Neural cell (in vitro differentiated cells): ENCODE data around the gene EVPLL.
"Not testable (repeated sequence)": the region's sequence is repeated elsewhere in the genome, so short reads cannot be mapped to it uniquely, and the experiment has no call there.

ENCODE experiments used
- EZH2 ChIP-seq: fragments of 200-600, 300-800 bp; shearing (Covaris generic), sonication (generic); IDR thresholded peaks from 2 replicates; pipeline ENCODE4 v1.6.1; 2014; ENCODE audit warnings: antibody characterized with exemption, low read length, borderline replicate concordance, mild to moderate bottlenecking; ENCODE audit not compliant: insufficient read depth, poor library complexity, severe bottlenecking
- RAD21 ChIP-seq: fragments of 450-650 bp; conservative IDR thresholded peaks from 2 replicates; pipeline ENCODE4 v1.6.1; 2014; ENCODE audit warnings: antibody characterized with exemption, mild to moderate bottlenecking, moderate library complexity
- TF ChIP-seq, protein P1 (sequence below): fragments of 450-650 bp; IDR thresholded peaks from 2 replicates; pipeline ENCODE4 v1.5.1; 2014; ENCODE audit warnings: antibody characterized with exemption, mild to moderate bottlenecking, moderate library complexity; ENCODE audit not compliant: poor library complexity, severe bottlenecking

DNA sequence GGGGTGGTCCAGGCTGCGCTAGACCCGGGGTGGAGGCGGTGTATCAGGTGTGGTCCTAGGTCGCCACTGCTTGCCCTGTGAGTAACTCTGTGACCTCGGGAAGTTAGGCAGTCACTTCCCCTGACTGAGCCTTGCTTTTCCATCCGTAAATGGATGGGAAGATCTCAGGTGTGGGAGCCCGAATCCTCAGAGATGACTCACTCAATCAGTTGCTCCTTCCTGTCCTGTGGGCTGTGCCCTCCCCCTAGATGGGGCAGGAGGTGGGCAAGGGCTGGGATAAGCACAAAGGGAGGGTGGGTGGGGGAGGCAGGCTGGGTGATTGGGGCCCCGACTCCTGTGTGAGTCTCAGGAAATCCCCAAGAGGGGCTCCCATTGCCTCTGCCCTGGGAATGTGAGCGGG is 54.6 kb downstream of the EVPLL start:
- TF ChIP-seq, protein P1, sequence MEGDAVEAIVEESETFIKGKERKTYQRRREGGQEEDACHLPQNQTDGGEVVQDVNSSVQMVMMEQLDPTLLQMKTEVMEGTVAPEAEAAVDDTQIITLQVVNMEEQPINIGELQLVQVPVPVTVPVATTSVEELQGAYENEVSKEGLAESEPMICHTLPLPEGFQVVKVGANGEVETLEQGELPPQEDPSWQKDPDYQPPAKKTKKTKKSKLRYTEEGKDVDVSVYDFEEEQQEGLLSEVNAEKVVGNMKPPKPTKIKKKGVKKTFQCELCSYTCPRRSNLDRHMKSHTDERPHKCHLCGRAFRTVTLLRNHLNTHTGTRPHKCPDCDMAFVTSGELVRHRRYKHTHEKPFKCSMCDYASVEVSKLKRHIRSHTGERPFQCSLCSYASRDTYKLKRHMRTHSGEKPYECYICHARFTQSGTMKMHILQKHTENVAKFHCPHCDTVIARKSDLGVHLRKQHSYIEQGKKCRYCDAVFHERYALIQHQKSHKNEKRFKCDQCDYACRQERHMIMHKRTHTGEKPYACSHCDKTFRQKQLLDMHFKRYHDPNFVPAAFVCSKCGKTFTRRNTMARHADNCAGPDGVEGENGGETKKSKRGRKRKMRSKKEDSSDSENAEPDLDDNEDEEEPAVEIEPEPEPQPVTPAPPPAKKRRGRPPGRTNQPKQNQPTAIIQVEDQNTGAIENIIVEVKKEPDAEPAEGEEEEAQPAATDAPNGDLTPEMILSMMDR: not testable (repeated sequence)
- not testable (repeated sequence) for TF ChIP-seq RAD21, EZH2
